GF-D8 (cell line): Measurements from ENCODE around the gene P2RX1.

Experiments used
- DNase-seq: peaks from one replicate; lab custom pipeline; 2025; lab: John Stamatoyannopoulos, UW

The P2RX1 gene

DNA sequence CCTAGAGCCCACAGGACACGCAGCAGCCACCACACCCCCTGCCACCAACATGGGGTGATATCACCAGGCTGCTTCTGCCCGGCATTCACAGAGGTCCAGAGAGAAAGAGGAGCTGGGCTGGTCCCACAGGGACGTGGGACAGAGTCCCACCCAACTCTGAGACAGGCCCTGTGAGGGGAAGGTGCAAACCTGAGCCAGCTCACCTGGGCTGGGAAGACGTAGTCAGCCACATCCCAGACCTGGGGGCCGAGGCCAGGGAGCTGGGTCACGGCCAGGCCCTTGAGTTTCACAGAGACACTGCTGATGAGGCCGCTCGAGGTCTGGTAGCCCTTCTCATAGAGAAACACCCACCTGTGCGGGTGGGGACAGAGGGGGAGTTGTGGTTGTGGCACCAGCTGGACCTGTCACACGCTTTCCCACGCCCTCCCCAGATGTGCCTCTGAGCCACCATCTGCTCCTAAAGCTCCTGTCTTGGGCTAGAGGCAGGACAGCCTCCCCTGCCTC lies 11.2 kb downstream of the P2RX1 start:
- no peak for DNase-seq

- DNase-seq = peak; percentile 14
Observed at GRCh38 chr17:3904501-3904900, 11.8 kb downstream of the P2RX1 start.

- DNase-seq = no peak
Observed at GRCh38 chr17:3903881-3904290, 12.4 kb downstream of the P2RX1 start.

DNA sequence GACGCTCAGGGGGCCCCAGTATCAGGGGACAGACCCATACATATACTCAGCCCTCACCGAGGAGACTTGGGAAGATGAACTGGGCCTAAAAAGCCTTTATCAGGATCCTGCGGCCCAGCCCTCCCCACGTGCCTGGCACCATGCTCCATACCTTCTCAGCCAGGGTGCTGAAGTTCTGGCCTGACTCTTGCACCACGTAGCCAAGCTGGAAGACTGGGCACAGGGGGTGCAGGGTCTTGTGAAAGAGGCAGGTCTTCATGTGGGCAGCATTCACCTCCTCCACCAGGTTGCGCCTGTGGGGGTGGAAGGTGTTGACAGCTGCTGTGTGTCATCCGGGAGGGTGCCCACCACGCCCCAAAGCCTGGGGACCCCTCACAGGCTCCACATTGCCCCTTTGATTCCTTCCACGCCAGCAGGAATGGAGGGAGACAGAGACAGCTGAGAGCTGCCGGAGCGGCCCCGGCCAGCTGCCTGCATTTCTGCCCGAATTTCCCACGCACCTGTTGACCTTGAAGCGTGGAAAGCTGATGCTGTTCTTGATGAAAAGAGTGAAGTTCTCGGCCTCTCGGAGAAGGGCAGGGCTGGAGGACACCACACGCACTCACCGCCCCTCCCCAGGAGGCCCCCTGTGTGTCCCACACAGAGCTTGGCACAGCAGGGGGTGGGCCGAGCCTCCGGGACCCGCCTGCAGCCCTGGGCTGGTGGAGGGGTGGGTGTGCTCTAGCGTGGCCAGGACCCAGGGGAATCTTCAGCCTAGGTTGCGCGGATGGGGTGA lies 13.0 kb downstream of the P2RX1 start:
- no peak for DNase-seq

GRCh38 chr17:3900646-3901045 lies 15.6 kb downstream of the P2RX1 start:
- no peak for DNase-seq

DNA sequence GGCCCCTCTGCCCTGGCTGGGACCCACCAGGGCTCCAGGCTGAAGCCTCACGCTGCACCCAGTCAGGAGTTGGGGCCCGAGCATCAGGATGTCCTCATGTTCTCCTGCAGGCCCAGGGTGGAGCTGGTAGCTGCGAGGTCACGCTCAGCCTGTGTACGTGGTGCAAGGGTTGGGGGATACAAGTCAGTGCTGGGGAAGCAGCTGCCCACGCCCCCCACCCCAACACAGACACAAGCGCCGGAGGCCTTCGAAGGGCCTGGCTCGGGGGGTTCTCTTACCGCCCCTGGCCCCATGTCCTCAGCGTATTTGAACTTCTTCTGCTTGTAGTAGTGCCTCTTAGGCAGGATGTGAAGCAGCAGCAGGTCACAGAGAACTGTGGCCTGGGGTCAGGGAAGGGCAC lies 18.5 kb downstream of the P2RX1 start:
- DNase-seq = no peak

DNA sequence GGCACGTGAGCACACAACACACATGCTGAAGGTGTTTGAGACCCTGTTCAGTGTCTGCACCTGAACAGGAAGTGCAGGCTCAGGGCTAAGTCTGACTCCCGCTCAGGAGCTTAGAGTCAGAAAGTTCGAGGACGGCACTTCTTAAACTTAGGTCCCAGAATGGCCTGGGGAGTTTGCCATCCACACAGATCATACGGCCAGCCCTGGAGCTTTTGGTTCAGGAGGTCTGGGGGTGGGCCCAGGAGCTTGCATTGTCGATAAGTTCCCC lies 19.4 kb downstream of the P2RX1 start:
- no peak for DNase-seq

DNA sequence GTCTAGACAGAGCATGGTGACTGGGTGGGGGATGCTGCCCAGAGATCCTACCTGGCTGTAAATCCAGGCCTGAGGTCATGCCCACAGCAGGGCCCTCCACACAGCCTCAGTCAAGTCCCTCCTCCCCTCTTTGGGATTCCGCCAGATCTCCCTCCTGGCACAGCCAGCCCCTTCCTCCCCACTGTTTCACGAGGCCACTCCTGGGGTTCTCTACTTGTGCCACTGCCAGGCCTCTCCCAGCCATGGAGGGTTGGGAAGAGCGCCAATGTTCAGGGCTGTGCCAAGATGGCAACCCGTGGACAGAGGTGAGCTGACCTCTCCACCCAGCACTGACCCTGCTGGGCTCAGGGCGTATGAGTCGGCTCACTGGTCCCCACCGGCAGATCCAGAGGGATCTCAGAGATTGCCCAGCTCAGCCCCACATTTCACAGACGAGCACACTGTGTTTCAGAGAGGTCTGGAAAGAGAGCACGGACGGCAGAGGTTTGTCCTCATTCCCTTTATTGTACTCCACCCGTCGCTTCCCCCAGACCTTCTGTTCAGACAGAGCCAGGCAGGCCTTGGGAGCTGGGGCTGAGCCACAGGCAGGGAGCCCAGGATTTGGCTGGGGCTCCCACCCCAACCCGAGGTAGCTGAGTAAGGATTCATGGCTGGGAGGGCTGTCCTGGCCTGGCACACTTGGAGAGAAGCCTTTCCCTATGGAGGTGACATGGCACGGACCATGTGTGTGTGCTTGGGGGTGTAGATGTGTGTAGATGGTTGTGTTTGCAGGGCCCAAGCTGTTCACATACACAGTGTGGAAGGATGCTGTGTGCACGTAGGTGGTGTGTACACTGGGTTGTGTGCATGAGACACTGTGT lies 19.9 kb downstream of the P2RX1 start:
- DNase-seq = no peak

DNA sequence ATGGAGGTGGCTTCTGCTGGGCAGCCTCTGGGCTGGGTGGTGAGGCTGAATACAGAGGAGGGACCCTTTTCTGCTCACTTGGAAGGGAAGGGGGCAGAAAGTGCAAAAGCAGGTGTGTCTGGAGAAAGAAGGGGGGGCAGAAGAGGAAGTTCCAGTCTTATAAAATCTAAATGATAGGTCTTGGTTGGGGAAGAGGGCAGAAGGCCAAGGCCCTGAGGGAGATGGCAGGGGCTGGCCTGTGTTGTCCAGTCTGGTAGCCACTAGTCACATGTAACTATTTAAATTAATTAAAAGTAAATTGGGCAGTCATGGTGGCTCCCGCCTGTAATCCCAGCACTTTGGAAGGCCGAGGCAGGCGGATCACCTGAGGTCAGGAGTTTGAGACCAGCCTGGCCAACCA lies 20.9 kb downstream of the P2RX1 start:
- no peak for DNase-seq

DNA sequence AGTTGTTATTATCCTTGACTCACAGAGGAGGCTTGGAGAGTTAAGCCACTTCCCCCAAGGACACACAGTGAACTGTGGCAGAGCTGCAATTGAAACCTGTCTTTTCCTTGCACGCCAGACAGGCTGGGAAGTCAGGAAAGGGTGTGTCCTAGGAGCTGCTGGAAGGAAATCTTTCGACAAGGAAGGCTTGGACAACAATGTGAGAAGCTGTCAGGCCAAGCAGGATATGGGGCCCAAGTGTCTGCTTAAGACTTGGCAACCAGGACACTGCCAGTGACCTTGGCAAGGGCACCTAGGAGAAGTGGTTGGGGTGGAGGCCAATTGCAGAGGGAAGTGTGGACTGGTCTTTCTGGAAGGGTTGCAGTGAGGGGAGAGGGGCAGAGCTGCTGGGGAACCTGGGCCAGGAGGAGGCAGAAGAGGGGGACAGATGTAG lies 21.3 kb downstream of the P2RX1 start:
- DNase-seq = no peak

DNA sequence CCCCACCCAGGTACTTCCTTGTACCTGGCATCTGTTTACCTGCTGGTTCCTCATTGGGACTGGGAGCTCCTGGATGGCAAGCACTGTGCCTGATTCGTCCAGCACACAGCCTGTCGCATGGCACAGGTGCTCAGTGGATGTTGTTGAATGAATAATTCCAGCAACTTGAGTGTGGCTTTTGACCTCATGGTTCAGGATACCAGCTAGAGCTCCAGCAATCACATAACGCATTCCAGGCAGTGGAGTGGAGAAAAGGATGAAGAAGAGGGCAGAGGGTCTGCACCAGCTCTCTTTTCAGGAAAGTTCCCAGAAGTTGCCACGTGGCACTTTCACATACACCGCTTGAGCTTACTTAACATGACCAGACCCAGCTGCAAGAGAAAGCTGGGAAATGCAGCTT lies 22.1 kb downstream of the P2RX1 start:
- no peak for DNase-seq

- no peak for DNase-seq
Observed at GRCh38 chr17:3893720-3894116, 22.5 kb downstream of the P2RX1 start.

- DNase-seq = peak; percentile 13
Observed at GRCh38 chr17:3893003-3893719, 23.1 kb downstream of the P2RX1 start, which contains the start of gene CAMKK1. TSS of gene CAMKK1 (minus strand) at chr17:3893053. CDS start at chr17:3885687, 7,366 bp downstream.

DNA sequence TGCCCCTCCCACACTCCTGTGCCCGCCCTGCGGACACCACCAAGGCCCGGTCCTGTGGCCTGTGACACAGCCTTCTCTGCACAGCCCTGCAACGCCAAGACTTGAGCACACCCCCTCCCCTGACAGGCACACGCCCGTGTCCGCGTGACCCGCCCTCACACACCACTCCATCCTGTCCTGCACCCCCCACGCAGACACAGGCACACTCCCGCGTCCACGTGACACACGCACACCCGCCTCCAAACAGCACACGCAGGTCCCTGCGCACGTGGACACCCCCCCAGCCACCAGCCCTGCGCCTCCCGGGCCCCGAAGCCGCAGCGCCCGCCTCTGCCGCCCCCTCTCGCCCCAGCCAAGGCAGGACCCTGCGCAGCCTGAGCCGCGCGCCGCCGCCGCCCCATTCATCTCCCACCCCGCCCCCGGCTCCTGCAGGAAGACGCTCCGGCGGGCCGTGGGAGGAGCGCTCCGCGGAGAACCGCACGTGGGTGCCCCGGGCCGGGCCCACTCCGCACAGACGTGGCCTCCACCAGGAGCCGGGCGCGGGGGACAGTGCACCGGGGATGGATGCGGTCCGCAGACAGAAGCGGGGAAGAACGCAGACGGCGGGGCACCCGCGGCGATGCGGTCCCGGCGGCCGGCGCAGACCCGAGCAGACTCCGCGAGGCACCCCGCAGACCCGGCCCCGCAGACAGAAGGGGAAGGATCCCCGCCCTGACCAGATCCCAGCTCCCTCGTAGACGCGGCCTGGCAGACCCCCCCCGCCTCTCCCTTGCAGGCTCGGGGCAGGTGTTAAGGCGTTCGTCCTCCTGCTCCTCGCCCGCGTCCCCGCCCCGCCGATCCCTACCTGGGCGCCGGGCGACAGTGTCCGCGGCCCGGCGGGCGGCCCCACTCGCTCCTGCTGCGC lies 23.9 kb downstream of the P2RX1 start:
- peak; percentile 34 for DNase-seq

GRCh38 chr17:3891626-3892094 lies 24.6 kb downstream of the P2RX1 start:
- DNase-seq = no peak

DNA sequence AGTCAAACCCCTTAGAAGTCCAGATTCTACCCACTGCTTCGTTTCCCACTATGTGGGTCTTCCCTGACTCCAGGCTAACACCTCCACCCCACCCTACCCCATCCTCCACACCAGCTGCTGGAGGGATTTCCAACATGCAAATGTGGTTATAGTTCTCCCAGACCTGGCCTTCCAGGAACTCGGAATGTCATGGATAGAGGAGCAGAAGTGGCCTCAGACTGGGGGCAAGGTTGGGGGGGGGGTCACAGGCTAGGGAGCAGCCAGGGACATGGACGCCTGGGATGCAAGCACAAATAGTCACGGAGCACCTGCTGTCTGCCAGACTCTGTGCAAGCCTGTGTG lies 25.4 kb downstream of the P2RX1 start:
- DNase-seq = no peak

- DNase-seq = no peak
Observed at GRCh38 chr17:3890082-3890877, 26.0 kb downstream of the P2RX1 start.

DNA sequence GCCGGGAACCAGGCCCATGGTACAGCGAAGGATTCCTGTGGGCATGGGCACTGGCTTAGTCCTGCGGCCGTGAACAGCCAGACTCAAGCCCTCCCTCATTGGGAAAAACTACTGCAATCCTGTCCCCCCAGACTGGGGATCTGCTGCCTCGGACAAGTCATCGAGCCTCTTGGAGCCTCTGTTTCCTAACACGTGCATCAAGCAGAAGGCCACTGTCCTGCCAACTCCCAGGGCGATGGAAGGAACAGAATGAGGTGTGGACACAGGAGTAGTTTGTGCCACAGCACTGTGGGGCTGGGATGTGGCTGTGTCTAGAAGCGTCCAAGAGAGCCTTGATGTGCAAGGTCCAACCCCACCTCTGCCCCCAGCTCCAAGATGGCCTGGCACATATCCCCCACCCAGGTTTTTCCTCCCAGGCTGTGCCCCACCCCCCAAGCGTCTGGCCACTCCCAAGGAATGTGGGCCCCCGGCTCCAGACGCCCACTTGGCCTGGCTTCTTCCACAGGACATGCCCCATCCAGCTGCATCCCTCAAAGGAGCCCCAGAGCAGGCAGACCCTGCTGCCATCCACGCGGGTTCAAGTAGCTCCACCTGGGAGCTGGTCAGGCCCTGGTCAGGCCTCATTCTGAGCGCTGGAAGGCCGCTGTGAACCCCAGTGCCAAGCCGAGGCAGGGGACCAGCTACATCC lies 26.8 kb downstream of the P2RX1 start:
- no peak for DNase-seq

GRCh38 chr17:3888343-3889171 lies 27.7 kb downstream of the P2RX1 start:
- DNase-seq = no peak
